ENCODE data around the gene GRM5.
"Not testable (repeated sequence)": the region's sequence is repeated elsewhere in the genome, so short reads cannot be mapped to it uniquely, and the experiment has no call there.

Gene GRM5

DNA sequence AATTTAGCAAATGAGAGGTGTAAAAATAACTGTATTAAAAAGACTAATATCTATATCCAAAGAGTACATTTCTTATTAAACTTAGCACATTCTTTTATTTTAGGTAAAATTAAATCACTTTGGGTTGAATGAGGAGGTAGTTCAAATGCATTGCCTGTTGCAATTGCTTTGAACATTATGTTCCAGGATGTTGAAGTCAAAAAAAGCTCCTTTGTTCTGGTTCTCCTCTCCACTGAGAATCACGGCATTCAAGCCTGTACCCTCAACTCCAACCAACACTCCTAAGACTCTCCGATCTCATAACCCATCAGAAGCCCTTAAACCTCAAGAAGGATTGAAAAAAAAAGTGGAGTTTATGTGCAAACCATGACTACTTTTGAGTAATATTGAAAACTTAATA, 230.1 kb downstream of the GRM5 start:
- not testable (repeated sequence) for DNase-seq (ENCODE audit: low read depth)

DNA sequence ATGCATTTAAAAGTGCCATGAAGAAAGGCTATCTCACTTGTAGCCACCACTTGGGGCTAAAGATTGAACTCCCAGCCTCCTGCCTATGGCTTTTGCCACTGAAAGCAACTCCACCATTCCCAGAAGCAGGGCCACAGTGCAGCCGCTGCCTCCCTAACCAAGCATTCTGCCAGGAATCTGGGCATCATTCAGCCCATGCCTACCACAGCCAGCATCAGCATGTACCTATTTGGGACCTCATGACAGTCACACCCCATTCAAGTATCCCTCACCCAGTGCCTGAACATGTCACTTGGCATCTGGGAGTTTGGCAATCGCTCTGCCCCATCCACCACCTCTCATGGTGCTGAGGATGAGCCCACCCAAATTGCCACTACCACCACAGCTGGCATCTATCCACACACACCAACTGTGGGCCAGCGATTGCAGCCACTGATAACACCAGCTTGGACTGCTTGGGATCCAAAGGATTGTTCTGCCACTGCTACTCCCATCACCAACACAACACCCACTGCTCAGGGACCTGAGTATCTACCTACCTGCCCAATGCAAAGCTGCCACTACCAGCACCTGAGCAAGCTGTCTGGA, 234.4 kb downstream of the GRM5 start:
- DNase-seq (ENCODE audit: low read depth) = no peak

DNA sequence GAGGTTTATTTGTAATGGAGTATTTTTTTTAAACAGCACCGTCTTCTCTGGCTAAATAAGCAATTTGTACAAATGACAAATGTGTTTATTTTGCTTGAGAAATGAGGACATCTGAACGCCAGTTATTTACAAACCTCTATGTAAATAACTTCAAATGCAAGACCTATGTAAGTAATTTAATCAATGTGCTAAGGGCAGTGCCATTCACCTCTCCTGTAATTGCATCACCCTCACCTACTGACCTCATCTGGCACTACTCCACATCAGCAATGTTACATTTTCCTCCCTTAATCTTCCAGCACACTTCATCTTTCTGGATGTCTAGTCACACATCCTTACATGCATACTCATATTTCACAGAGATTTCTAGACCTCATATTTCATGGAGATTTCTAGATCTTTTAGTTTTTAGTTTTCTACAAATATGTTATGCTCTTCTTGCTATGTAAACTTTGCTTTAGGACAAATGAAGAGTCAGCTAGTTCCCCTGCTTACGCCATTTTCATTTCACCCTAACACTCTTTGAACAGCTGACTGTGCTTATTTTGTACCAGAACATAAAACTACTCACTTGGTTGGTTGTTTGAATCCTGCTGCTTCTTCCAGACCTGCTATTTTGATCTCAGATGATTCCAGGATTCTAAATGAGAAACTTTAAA, 238.6 kb downstream of the GRM5 start:
- DNase-seq (ENCODE audit: low read depth) = no peak

DNA sequence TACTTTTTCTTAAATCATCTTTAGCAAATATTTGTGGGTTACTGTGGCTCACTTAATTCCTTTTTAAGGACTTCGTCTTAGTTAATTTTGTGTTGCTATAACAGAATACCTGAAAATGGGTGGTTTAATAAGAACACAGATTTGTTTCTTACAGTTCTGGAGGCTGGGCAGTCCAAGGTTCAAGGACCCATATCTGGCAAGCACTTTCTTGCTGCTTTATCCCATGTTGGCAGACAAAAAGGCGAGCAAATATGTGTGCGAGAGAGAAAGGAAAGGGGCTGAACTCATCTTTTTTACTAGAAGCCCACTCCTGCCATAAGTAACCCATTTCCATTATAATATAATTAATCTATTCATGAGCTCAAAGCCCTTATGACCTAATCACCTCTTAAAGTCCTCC, 246.2 kb downstream of the GRM5 start:
- no peak for DNase-seq (ENCODE audit: low read depth)

DNA sequence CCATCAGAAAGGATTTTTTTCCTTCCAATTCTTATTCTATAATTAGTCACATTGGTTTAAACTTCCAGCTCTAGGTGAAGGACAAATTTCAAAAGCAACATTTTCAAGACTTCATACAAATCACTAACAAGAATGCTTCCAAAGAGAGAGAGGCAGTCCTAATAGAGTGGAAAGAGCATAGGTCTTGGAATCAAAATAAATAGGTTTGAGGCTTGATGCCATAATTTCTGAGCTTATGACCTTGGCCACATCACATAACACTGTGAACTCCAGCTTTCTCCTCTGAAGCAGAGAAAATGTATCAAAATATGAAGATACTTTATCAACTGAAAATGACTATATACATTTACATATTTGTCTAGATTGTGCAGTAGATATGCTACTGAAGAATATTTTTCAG, 246.8 kb downstream of the GRM5 start:
- DNase-seq (ENCODE audit: low read depth) = no peak

DNA sequence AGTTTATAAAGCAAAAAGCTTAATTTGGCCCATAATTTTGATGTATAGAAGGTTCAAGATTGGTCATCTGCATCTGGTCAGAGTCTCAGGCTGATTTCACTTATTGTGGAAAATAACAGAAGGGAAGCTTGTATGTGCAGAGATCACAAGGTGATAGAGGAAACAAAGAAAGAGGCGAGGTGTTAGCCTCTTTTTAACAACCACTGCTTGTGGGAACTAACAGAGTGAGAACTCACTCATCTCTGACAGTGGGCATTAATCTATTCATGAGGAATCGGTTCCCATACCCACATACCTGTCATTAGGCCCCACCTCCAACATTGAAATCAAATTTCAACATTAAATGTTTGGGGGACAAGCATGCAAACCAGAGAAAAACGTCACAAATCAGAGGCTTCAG, 250.3 kb downstream of the GRM5 start:
- DNase-seq (ENCODE audit: low read depth) = no peak

DNA sequence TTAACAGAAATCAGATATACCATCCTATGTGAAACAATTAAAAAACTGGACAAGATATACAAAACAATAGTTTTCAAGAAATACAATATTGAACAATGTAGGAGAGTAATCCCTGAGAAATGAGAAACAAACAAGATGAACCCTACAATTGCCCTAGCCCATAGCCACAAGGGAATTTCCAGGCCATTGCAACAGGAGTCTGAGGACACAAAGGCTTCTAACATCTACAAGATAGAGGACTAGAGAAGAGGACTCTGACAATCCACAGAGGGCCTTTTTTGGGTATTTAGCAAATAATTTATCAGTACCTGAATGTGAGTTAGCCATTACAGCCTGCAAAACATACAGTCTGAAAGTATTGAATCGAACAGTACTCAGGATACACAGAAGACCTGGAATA, 251.7 kb downstream of the GRM5 start:
- DNase-seq (ENCODE audit: low read depth) = no peak

DNA sequence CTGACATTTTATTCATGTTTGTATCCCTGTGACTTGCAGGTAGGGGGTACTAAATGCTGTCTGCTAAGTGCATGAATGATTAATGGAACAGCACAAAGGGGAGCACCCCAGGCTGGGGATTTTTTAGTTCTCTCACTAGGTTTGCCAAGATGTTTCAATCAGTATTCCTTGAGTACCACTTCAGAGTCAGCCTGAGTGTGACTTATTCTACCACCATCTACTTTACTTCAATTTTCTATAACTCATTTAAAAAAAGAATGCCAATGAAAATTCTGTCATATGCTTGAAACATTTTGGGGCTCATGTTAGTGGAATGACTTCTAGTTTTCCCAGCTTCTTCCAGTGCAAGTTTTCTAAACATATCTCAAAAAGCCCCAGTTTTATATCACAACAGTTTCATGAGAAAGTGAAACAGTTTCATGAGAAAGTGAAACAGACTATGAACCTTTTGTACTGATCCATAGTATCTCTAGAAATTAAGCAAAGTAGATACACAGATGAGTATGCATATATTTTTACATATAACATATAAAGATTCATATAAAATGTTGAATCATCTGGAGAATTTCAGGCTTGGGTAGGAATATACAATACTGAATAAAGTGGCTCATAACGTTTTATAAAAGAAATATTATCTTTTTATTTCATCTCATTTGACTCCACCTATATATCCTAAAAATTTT, 252.4 kb downstream of the GRM5 start:
- DNase-seq (ENCODE audit: low read depth) = no peak

DNA sequence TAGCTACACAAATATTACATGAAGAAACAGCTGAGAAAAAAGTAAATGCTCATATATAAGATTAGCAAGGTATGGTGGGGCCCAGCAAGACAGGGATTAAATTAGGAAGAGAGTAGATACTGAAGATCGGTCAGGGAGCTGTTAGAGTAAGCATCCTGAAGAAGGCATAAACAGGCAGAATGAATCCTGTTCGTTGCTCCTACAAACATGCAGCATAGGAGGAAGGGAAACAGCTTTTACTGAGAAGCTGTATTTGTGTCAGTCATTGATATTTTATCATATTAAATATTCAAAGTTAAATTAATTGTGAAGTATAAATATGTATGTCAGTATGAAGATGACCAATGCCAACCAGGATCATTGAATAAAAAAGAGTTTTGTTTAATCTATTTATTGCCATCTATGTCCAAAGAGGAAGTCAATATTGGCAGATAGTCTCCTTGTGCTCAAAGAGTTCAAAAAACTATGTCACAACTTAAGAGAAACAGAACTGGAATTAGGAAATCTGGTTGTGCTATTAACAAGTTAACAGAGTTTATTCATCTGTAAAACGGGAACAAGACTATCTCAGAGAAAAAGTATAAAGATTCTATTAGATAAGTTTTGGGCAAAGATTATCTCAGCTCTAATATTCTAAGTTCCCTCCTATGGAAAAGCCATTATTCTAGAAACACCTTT, 255.2 kb downstream of the GRM5 start:
- no peak for DNase-seq (ENCODE audit: low read depth)

DNA sequence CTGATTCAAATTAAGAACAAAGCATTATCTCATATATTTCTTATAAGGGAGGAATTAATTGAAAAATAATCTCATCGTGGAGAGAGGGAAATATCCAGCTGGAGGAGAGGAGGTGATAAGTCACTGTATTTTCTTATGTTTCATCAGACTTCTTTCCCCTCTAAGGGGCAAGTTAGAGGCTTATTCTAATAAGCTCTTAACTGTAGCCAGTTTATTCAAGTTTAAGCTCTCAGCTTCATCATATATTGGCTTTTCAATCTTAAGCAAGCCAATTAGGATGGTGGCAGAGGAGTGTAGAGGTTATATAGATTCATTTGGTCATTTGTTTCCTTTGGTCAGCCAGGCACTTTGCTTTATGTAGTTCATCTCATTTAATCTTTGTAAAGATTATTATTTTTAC, 256.7 kb downstream of the GRM5 start:
- no peak for DNase-seq (ENCODE audit: low read depth)

DNA sequence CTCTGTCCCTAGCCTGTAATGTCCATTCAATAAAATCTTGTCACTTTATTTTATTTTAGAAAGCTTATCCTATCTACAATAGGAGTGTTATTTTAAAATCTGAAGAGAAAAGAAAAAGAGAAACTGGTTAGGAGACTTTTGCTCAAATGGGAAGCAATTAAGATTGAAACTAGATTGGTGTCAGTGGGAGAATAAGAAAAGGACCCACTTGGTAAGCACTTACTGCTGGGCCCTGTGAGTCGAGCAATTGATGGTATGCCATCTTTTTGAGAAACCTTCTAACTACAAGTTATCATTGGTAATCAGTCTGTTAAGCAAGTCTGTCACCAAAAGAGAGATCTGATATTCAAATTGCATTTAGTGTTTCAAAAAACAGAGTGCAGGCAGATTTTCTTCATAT, 258.4 kb downstream of the GRM5 start:
- no peak for DNase-seq (ENCODE audit: low read depth)

DNA sequence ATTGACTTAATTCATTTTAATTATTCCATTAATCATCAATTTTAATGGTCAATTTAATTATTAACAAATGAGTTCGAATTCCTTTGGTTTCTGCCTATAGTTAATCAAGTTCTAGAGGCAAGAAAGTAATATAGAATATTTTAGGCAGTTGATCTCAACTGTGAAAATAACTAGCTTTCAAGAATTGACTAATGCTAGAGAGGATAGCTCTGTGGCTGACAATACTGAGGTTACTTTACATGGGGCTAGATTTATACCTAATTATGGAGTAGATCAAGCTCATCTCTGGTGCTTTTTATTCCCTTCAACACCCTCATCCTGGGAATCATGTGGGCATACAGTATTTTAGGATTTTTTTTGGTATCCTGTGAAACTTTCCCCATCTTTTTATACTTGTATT, 259.4 kb downstream of the GRM5 start:
- no peak for DNase-seq (ENCODE audit: low read depth)

DNA sequence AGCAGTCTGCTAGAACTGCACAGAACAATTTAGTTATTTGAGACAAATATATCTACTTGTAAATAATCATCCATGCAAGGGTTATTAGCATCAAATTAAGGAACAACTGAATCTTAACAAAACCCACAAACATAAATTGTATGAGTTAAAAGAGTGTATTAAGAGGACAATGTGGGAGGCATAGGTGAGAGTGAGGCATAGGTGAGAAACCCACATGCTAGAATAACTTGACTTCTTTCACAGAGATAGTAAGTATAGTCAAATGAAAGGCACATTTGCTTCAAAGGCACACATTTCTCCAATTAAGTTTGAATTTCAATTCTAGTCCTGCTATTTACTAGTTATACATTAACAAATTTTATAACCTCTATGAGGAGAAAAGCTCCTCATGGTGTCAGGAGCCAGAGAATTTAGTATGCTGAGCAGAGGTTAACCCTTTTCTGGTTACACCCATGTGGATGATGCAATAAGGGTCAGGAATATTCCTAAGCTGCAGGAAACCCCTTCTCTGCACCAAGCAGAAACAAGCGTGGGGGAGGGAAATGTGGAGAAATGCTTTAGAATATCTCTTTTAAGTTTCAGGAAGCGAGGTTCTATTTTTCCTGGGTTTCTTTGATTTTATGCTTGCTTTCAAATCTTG, 264.2 kb downstream of the GRM5 start:
- DNase-seq (ENCODE audit: low read depth) = no peak

DNA sequence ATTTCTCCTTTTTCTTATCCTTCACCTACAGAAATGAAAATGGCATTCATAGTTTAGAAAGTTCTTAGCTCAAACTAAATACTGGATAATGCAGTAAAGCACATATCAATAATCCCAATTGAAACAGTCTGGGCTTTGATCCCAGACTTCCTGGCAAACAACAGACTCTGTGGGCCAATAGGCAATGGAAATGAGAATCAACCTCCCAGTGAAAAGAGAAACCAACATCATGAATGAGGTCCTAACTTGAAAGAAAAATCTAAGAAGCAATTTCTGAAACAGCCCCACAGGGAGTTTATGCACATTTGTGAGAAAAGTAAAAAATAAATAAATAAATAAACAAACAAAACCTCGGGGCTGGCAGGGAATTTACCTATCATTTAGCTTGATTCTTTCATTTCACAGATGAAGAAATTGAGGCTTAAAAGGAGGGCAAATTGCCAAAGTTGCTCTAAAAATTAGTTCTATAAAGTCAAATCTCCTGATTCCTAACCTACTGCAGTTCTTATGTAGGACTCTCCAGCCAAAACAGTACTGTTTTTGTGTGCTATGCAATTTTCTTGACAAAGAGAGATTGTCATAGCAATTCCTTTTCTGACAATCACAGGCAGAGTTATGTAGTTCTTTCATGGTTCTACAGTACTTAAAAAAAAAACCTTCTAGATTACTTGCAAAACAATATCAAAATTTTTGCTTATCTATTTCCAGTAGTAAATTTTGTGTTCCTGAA, 265.8 kb downstream of the GRM5 start:
- no peak for DNase-seq (ENCODE audit: low read depth)

DNA sequence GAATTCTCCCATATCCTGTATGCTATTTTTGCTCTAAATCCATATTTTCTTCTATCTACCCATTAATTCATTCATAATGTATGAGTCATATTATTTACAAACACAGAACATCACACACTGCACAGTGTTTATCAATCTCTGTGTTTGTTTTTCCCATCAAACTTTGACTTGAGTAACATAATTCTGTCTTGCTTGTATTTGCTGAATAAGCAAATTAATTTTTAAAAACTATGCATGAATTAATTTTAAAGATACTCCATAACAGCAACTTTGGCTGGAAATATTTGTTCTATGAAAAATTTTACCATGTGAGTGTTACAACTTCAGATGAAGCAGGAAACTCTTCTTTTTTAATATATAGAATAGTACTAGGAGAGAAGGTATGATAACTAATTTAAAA, 275.6 kb downstream of the GRM5 start:
- DNase-seq (ENCODE audit: low read depth) = no peak

DNA sequence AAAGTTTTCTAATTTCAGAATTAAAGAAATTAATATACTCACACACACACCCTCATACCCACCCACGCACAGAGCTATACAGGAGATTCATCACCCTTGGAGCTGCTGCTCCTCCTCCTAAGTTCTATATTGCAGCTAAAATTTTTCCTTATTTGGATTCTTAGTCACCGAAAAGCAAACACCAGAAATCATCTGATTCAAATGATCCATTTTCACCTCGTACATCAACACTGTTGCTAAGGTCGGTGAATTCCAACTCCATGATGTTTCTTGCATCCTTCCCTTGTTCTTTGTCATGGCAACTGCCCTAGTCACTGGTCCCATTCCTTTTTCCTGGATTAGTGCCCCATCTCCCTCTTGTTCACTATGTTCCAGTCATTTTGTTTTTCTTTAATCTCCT, 286.2 kb downstream of the GRM5 start:
- no peak for DNase-seq (ENCODE audit: low read depth)

DNA sequence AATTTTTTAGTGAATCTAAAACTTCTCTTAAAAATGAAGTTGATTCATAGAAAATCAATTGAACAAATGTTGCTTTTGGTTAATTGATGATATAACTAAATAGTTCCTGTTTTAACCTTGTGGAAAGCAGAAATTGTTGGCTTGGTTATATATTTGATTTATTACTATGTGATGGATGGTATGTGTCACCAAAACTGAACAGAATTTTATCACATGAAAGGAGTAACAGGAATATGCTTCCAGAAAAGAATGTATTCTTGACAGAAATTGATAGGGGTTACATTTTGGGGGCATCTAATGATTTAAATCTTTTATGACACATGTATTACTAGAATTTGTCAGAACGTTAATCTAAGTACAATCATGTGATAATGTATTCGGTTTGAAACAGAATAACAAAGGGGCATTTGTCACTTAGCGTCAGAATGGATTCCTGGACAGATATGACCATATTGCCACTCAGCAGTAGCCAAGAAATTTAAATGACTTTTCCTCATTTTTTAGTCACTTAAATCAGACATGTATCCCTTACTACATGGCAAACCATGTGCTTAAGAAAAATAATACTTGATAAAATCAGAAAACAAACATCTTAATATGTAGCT, 295.2 kb downstream of the GRM5 start:
- no peak for DNase-seq (ENCODE audit: low read depth)

DNA sequence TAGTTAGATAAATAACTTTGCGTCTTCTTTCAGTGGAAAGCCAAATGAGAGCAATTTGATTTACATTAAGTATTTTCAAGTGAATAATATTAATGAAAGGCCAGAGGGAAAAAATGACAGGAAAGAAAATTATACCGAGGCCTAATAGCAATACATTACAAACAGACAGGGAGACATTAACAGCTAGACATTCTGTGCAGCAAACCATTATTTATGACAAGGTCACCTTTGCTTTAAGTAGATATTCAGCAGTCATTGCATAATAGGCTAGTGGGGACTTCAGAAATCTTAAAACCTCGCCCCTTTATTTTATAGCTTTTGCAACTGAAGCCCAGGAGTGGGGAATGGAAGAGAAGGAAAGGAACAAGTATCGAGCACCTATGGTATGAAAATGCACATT, 321.6 kb downstream of the GRM5 start:
- no peak for DNase-seq (ENCODE audit: low read depth)

DNA sequence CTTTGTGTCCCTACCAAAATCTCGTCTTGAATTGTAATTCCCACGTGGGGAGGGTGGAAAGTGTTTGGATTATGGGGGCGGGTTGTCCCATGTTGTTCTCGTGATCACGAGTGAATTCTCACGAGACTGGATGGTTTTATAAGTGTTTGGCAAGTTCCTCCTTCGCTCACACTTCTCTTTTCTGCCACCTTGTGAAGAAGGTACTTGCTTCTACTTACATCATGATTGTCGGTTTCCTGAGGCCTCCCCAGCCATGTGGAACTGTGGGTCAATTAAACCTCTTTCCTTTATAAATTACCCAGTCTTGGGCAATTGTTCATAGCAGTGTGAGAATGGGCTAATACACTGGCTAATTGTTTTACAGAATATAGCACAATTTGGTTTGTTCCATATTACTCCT, 326.3 kb downstream of the GRM5 start:
- no peak for DNase-seq (ENCODE audit: low read depth)

DNA sequence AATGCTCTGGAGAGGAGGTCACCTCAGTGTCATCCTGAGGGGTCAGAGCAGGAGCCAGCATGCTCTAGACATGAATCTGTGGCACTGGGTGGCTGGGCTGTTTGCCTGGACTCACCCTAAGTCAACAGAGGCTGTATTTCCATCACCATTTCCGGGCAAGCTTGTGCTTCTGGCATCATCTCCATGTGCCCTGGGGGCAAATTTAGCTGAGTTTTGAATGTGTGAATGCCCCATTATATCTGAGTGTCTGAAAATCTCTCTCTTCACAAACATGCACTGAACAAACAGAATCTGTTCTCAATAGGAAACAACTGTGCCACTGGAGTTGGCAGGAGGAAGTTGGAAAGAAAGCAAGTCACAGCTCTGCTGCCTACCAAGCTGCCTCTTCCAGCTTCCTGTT, 356.2 kb downstream of the GRM5 start:
- DNase-seq (ENCODE audit: low read depth) = no peak

DNA sequence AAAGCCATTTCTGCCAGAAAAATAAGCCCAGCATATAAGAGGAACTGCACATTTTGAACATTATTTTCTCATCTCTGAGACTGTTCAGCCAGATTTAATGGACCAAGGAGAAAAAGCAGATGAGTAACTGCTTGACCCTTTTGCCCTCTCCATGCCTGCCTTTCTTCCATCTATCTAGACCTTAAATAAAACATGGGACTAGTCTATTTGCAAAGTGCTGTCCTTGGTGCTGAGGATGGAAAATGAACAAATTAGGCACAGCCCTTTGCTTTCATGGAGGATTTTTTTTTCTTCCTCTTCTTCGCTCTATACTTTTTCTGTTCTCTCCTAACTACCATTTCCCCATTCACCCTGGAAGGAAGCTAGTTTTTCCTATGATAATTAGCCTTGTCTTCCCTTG, 361.3 kb downstream of the GRM5 start:
- DNase-seq (ENCODE audit: low read depth) = no peak

DNA sequence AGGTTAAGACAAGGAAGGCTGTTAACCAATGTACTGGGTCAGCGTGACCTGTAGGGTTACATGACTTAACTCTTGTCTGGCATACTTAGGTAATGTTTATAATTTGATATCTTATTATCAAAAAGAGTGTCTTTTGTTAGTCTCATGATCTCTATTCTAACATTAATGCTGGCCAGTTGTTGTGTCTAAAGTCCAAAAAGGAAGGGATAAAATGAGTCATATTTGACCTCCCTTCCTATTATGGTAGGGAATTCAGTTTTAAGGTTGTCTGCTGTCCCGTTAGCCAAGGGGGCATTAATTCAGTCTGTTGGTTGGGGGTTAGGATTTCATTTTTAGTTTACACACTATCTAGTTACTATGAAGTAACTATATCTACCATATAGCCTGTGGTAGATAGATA, 364.0 kb downstream of the GRM5 start:
- DNase-seq (ENCODE audit: low read depth) = no peak

Data from activated T-cell treated with anti-CD3 and anti-CD28 coated beads for 48 hours (primary cell).